Liver (tissue), 9 donors: ENCODE measurements around the gene MBOAT1. TPM values are rescaled to one million over a fixed set of nuclear protein-coding genes. Genes with fewer than 3 reads are reported as not detected.

Source experiments
- DNase-seq: peaks from one replicate; pipeline ENCODE4 v3.0.0-alpha.2; 2017; ENCODE audit warnings: low spot score
- H3K27ac ChIP-seq, 2 donors: one replicate each; pipeline ENCODE4 v1.7.0; 2013; ENCODE audit warnings: inconsistent platforms in 2 of 2, low read length in 2 of 2, control low read depth in 1 of 2, low read depth in 1 of 2, mild to moderate bottlenecking in 1 of 2
- H3K27me3 ChIP-seq, 4 donors: one replicate each; pipeline versions ENCODE4 v1.6.1 to v1.7.0; 2013; ENCODE audit warnings: low read length in 3 of 4, inconsistent platforms in 1 of 4, mild to moderate bottlenecking in 1 of 4, moderate library complexity in 1 of 4; ENCODE audit not compliant: control insufficient read depth in 4 of 4, insufficient read depth in 4 of 4
- H3K36me3 ChIP-seq, 4 donors: one replicate each; pipeline versions ENCODE4 v1.6.1 to v1.7.0; 2013; ENCODE audit warnings: low read length in 3 of 4, mild to moderate bottlenecking in 3 of 4, low read depth in 1 of 4, moderate library complexity in 1 of 4; ENCODE audit not compliant: control insufficient read depth in 4 of 4, insufficient read depth in 3 of 4
- H3K4me1 ChIP-seq, 4 donors: one replicate each; pipeline versions ENCODE4 v1.6.1 to v1.7.0; 2013; ENCODE audit warnings: low read length in 3 of 4, mild to moderate bottlenecking in 3 of 4, moderate library complexity in 1 of 4; ENCODE audit not compliant: control insufficient read depth in 4 of 4, insufficient read depth in 4 of 4
- H3K4me3 ChIP-seq, 3 donors: one replicate each; pipeline versions ENCODE4 v1.6.1 to v1.7.0; 2013; ENCODE audit warnings: low read length in 3 of 3, control low read depth in 1 of 3, low read depth in 1 of 3, mild to moderate bottlenecking in 1 of 3
- H3K9ac ChIP-seq, 2 donors: one replicate each; pipeline ENCODE4 v1.7.0; 2013; ENCODE audit warnings: low read length in 2 of 2, mild to moderate bottlenecking in 2 of 2, moderate library complexity in 2 of 2, control low read depth in 1 of 2, low read depth in 1 of 2
- H3K9me3 ChIP-seq, 4 donors: one replicate each; pipeline versions ENCODE4 v1.6.1 to v1.7.0; 2013; ENCODE audit warnings: low read length in 3 of 4; ENCODE audit not compliant: control insufficient read depth in 4 of 4
- ATF3 ChIP-seq: IDR thresholded peaks from 2 replicates; pipeline ENCODE4 v1.6.1; 2016; ENCODE audit warnings: antibody characterized with exemption
- CTCF ChIP-seq: fragments of 150-350 bp; IDR thresholded peaks from 2 replicates; pipeline ENCODE4 v1.5.1; 2017; ENCODE audit warnings: improper control_type of control experiment, low read depth, low read length; ENCODE audit not compliant: missing input control
- EGR1 ChIP-seq, 2 donors: IDR thresholded peaks; 2 replicates each; pipeline ENCODE4 v1.6.1; 2016 to 2018; ENCODE audit warnings: antibody characterized with exemption in 2 of 2, low read depth in 2 of 2
- FOXA1 ChIP-seq: IDR thresholded peaks from 2 replicates; pipeline ENCODE4 v1.6.1; 2016; ENCODE audit warnings: antibody characterized with exemption
- FOXA2 ChIP-seq: IDR thresholded peaks from 2 replicates; pipeline ENCODE4 v1.6.1; 2016; ENCODE audit warnings: antibody characterized with exemption
- GABPA ChIP-seq, 2 donors: IDR thresholded peaks in 1 of 2; conservative IDR thresholded peaks in 1 of 2; 2 replicates each; pipeline ENCODE4 v1.6.1; 2016; ENCODE audit warnings: antibody characterized with exemption in 2 of 2, mild to moderate bottlenecking in 1 of 2, moderate library complexity in 1 of 2
- HNF4A ChIP-seq, 2 donors: conservative IDR thresholded peaks; 2 replicates each; pipeline ENCODE4 v1.6.1; 2016; ENCODE audit warnings: antibody characterized with exemption in 2 of 2, mild to moderate bottlenecking in 2 of 2
- HNF4G ChIP-seq: IDR thresholded peaks from 2 replicates; pipeline ENCODE4 v1.6.1; 2016; ENCODE audit warnings: antibody characterized with exemption
- JUND ChIP-seq, 2 donors: IDR thresholded peaks; 2 replicates each; pipeline ENCODE4 v1.6.1; 2016; ENCODE audit warnings: antibody characterized with exemption in 2 of 2
- MAX ChIP-seq: IDR thresholded peaks from 2 replicates; pipeline ENCODE4 v1.6.1; 2016; ENCODE audit warnings: antibody characterized with exemption
- NR2F2 ChIP-seq: IDR thresholded peaks from 2 replicates; pipeline ENCODE4 v1.6.1; 2016; ENCODE audit warnings: antibody characterized with exemption
- RAD21 ChIP-seq, 2 donors: IDR thresholded peaks; 2 replicates each; pipeline ENCODE4 v1.6.1; 2016; ENCODE audit warnings: antibody characterized with exemption in 2 of 2, mild to moderate bottlenecking in 2 of 2
- REST ChIP-seq: IDR thresholded peaks from 2 replicates; pipeline ENCODE4 v1.6.1; 2016; ENCODE audit warnings: antibody characterized with exemption, mild to moderate bottlenecking
- RXRA ChIP-seq, 2 donors: IDR thresholded peaks; 2 replicates each; pipeline ENCODE4 v1.6.1; 2017 to 2018; ENCODE audit warnings: antibody characterized with exemption in 2 of 2, mild to moderate bottlenecking in 1 of 2
- TAF1 ChIP-seq: conservative IDR thresholded peaks from 2 replicates; pipeline ENCODE4 v1.6.1; 2016; ENCODE audit warnings: antibody characterized with exemption, mild to moderate bottlenecking
- YY1 ChIP-seq: IDR thresholded peaks from 2 replicates; pipeline ENCODE4 v1.6.1; 2016; ENCODE audit warnings: antibody characterized with exemption, mild to moderate bottlenecking
- ZBTB33 ChIP-seq: IDR thresholded peaks from 2 replicates; pipeline ENCODE4 v1.6.1; 2016; ENCODE audit warnings: antibody characterized with exemption
- WGBS: extraction: QIAGEN DNeasy Blood & Tissue Kit; methylation state at CpG from one replicate; pipeline ENCODE4 v1.1.7; 2013; 5-methylcytosine and 5-hydroxymethylcytosine counted together
- polyA plus RNA-seq, 2 donors: library from polyadenylated mRNA; stranded (reverse) in 1 of 2; unstranded in 1 of 2; fragments of 200-250 nt in 1 of 2; fragments of >200 nt in 1 of 2; fragmentation: Nextera tagmentation in 1 of 2; extraction: Ambion mirVana in 1 of 2; gene quantifications; one replicate each; pipeline versions ENCODE4 v1.2.1 to v1.2.3, GENCODE V29; 2013 to 2015
- total RNA-seq, 2 donors: library from RNA; depleted of rRNA; stranded (reverse); fragments of >200 nt; gene quantifications; one replicate each; pipeline ENCODE4 v1.2.3, GENCODE V29; 2014
- donor health status: healthy.
- donor health status: healthy.
- donor health status: healthy.
- donor health status: healthy.
- donor health status: healthy.

MBOAT1 gene
- total and polyA plus RNA-seq, 4 donors: 1.2 to 9.3 (median 3.3) TPM

GRCh38 chr6:20060252-20060651, 152.0 kb downstream of the MBOAT1 start:
- no peak for TF ChIP-seq HNF4G
- no peak for TF ChIP-seq YY1
- TF ChIP-seq TAF1: no peak
- TF ChIP-seq RXRA (IDR thresholded peaks at IDR 0.05): no peak
- TF ChIP-seq FOXA1: no peak
- no peak for TF ChIP-seq ZBTB33
- TF ChIP-seq CTCF: no peak
- TF ChIP-seq GABPA (IDR thresholded peaks at IDR 0.05 in 1 of 2, conservative IDR thresholded peaks at IDR 0.05 in 1 of 2): no peak
- TF ChIP-seq REST: no peak
- no peak for TF ChIP-seq NR2F2
- no peak for TF ChIP-seq EGR1 (IDR thresholded peaks at IDR 0.05; ENCODE audit: low read depth in 2 of 2)
- no peak for TF ChIP-seq FOXA2
- TF ChIP-seq MAX: no peak
- no peak for TF ChIP-seq RAD21 (IDR thresholded peaks at IDR 0.05)
- no peak for TF ChIP-seq HNF4A (conservative IDR thresholded peaks at IDR 0.05)
- TF ChIP-seq ATF3: no peak
- TF ChIP-seq JUND (IDR thresholded peaks at IDR 0.05): no peak
- Histone ChIP-seq H3K4me1 (peaks cover 0 to 2% (median 0%) of the 10 kb centered on the region in 4 donors), H3K27ac (no peak overlapping the region), H3K4me3 (no peak overlapping the region), H3K9ac (no peak overlapping the region), H3K36me3 (no peaks in the 10 kb centered on the region), H3K27me3 (no peaks in the 10 kb centered on the region), H3K9me3 (peaks cover 0 to 5% (median 0%) of the 10 kb centered on the region in 4 donors)
- DNase-seq: no peak
- 84% methylated on average over 1 of the region's 1 CpG for WGBS

GRCh38 chr6:20058912-20059311, 153.4 kb downstream of the MBOAT1 start:
- H3K4me3 ChIP-seq: no peak overlapping the region
- H3K9me3 ChIP-seq: peaks cover 0 to 5% (median 0%) of the 10 kb centered on the region in 4 donors
- DNase-seq: no peak
- no peak overlapping the region for H3K27ac ChIP-seq
- H3K36me3 ChIP-seq: no peaks in the 10 kb centered on the region
- WGBS: 73% methylated on average over 3 of the region's 3 CpGs
- peaks cover 0 to 2% (median 0%) of the 10 kb centered on the region in 4 donors for H3K4me1 ChIP-seq
- TF ChIP-seq MAX (no peak), GABPA (IDR thresholded peaks at IDR 0.05 in 1 of 2, conservative IDR thresholded peaks at IDR 0.05 in 1 of 2) (no peak), FOXA1 (no peak), FOXA2 (no peak), HNF4G (no peak), YY1 (no peak), NR2F2 (no peak), EGR1 (IDR thresholded peaks at IDR 0.05; ENCODE audit: low read depth in 2 of 2) (no peak)
- no peak overlapping the region for H3K9ac ChIP-seq
- H3K27me3 ChIP-seq: no peaks in the 10 kb centered on the region
